GM12878 (cell line): ENCODE data around the gene MYL12A. TPM values are rescaled to one million over a fixed set of nuclear protein-coding genes. Genes with fewer than 3 reads are reported as not detected.

Experiments
- ATAC-seq: fragments of 200-7000 bp; cut with Tn5 transposase; 3 replicates; pipeline ENCODE4 v1.9.1; 2020; ENCODE audit warnings: mild to moderate bottlenecking, moderate library complexity
- BruUV-seq: library from RNA; stranded (reverse); fragments of 400-500 nt; replicated peaks from 2 replicates; lab custom pipeline; 2021; lab: Mats Ljungman, UMichigan
- CTCF ChIA-PET: fragments of 300-600 bp; sonication (Branson Sonifier 250); formaldehyde crosslinking; extraction: SDS; loops from one replicate; lab custom pipeline; 2021; ENCODE audit warnings: inconsistent platforms; lab: Yijun Ruan, JAX
- POLR2A ChIA-PET: fragments of 350-600 bp; formaldehyde crosslinking; extraction: SDS; loops from one replicate; lab custom pipeline; 2021; ENCODE audit warnings: inconsistent platforms; lab: Charles Lee
- RAD21 ChIA-PET: fragments of 300-600 bp; sonication (Branson Sonifier 250); formaldehyde crosslinking; loops from one replicate; lab custom pipeline; 2023; ENCODE audit warnings: antibody characterized with exemption; ENCODE audit not compliant: unreplicated experiment; lab: Charles Lee
- SMC1A ChIA-PET: fragments of 300-600 bp; sonication (Branson Sonifier 250); formaldehyde crosslinking; loops from one replicate; lab custom pipeline; 2023; ENCODE audit not compliant: unreplicated experiment, uncharacterized antibody; lab: Charles Lee
- DNase-seq: peaks from one replicate; pipeline ENCODE4 v3.0.0-alpha.2; 2011; ENCODE audit warnings: low read depth, low spot score
- FAIRE-seq: peaks from 3 replicates; lab custom pipeline; 2011; peaks lifted over from hg19 to GRCh38; lab: Jason Lieb, UNC
- H2AFZ ChIP-seq: 2 replicates; pipeline ENCODE4 v1.6.0; 2011; ENCODE audit warnings: low read depth, low read length, control low read depth; ENCODE audit not compliant: control insufficient read depth
- H3K27ac ChIP-seq: 2 replicates; pipeline ENCODE4 v1.5.1; 2011; ENCODE audit warnings: control low read depth; ENCODE audit not compliant: control insufficient read depth, insufficient read depth
- H3K27me3 ChIP-seq, 2 experiments: replicated peaks in 1 of 2; 2 replicates each; pipeline versions ENCODE4 v1.6.0 to v1.6.1; 2011; ENCODE audit warnings: low read length in 1 of 2; ENCODE audit not compliant: control insufficient read depth in 2 of 2, insufficient read depth in 2 of 2
- H3K36me3 ChIP-seq, 2 experiments: 2 replicates each; pipeline ENCODE4 v1.5.1; 2011; ENCODE audit warnings: low read length in 1 of 2; ENCODE audit not compliant: control insufficient read depth in 2 of 2, insufficient read depth in 2 of 2
- H3K4me1 ChIP-seq: 2 replicates; pipeline ENCODE4 v1.6.1; 2011; ENCODE audit warnings: mild to moderate bottlenecking, low read length, moderate library complexity, mixed read lengths; ENCODE audit not compliant: control insufficient read depth, insufficient read depth
- H3K4me2 ChIP-seq: 2 replicates; pipeline ENCODE4 v1.6.0; 2011; ENCODE audit warnings: control low read depth; ENCODE audit not compliant: control insufficient read depth, insufficient read depth
- H3K4me3 ChIP-seq: fragments of 200-600 bp; sonication (generic); 2 replicates; pipeline ENCODE4 v1.5.1; 2016
- H3K79me2 ChIP-seq: 2 replicates; pipeline ENCODE4 v1.6.0; 2011; ENCODE audit warnings: low read length; ENCODE audit not compliant: control insufficient read depth, insufficient read depth
- H3K9ac ChIP-seq: 2 replicates; pipeline ENCODE4 v1.8.0; 2011; ENCODE audit warnings: low read length, control low read depth, mixed read lengths; ENCODE audit not compliant: control insufficient read depth, insufficient read depth
- H3K9me3 ChIP-seq: replicated peaks from 3 replicates; pipeline ENCODE4 v1.5.1; 2011; ENCODE audit warnings: mild to moderate bottlenecking, low read length; ENCODE audit not compliant: control insufficient read depth, insufficient read depth
- H4K20me1 ChIP-seq: 2 replicates; pipeline ENCODE4 v1.6.0; 2011; ENCODE audit not compliant: control insufficient read depth, insufficient read depth
- CEBPB ChIP-seq, 2 experiments: fragments of 150-350 bp in 1 of 2; IDR thresholded peaks; 2 replicates each; pipeline ENCODE4 v1.6.1; 2012 to 2014; ENCODE audit warnings: low read depth in 2 of 2, low read length in 2 of 2, borderline replicate concordance in 1 of 2, inconsistent platforms in 1 of 2
- EED ChIP-seq: sonication (generic); IDR thresholded peaks from 2 replicates; pipeline ENCODE4 v1.6.1; 2016; ENCODE audit warnings: antibody characterized with exemption, low read depth
- HDAC2 ChIP-seq: fragments of 200-600 bp; sonication (generic); IDR thresholded peaks from 2 replicates; pipeline ENCODE4 v1.6.1; 2017
- MTA3 ChIP-seq: IDR thresholded peaks from 2 replicates; pipeline ENCODE4 v1.6.1; 2012; ENCODE audit warnings: low read length, inconsistent platforms, borderline replicate concordance
- RCOR1 ChIP-seq: conservative IDR thresholded peaks from 2 replicates; pipeline ENCODE4 v1.6.1; 2012; ENCODE audit warnings: low read depth, low read length, improper control_type of control experiment
- in situ Hi-C: fragments of 300-500 bp; cut with MboI; formaldehyde crosslinking; loops from 9 replicates; pipeline ENCODE4 v1.14.3; 2018; ENCODE audit warnings: mixed read lengths
- intact Hi-C: fragments of 100-400 bp; cut with micrococcal nuclease; formaldehyde crosslinking; loops from one replicate; pipeline ENCODE4 v1.14.2; 2022; ENCODE audit not compliant: unreplicated experiment
- polyA plus RNA-seq, 11 experiments: library from polyadenylated mRNA; depleted of rRNA in 4 of 11; unstranded in 6 of 11; stranded (reverse) in 5 of 11; fragments of >200 nt; fragmentation: Nextera tagmentation in 4 of 11; fragmentation: Illumina TruSeq in 1 of 11; extraction: Ambion mirVana in 4 of 11; extraction: Trizol in 1 of 11; gene quantifications; 1 replicate in 1 of 11; 2 replicates in 10 of 11; pipeline versions ENCODE4 v1.2.1 to v1.2.3, GENCODE V29; 2011 to 2016; ENCODE audit warnings: inconsistent platforms in 2 of 11, missing spikeins in 2 of 11, low read depth in 1 of 11
- total RNA-seq, 4 experiments: library from RNA; depleted of rRNA in 3 of 4; stranded (reverse); fragments of >200 nt in 3 of 4; fragmentation: Illumina TruSeq in 1 of 4; extraction: Trizol in 1 of 4; gene quantifications; 2 replicates each; pipeline versions ENCODE4 v1.2.1 to v1.2.3, GENCODE V29; 2013 to 2021
- TF ChIP-seq, protein P1 (sequence below): fragments of 450-650 bp; IDR thresholded peaks from 2 replicates; pipeline ENCODE4 v1.6.1; 2014; ENCODE audit warnings: mild to moderate bottlenecking

The MYL12A gene
- total and polyA plus RNA-seq, 10 of the 15 experiments (the other 5 are each of a cell fraction or from before 2014, with no cell fraction given), result 488 to 1,663 (median 924) TPM

- peak overlapping the region; percentile 20; the same call in 1 of the 2 replicates for H3K4me3 ChIP-seq
- H3K27ac ChIP-seq, result no peak overlapping the region
- BruUV-seq, result no TSS peak
- CTCF ChIA-PET, result interaction anchor here (0.5 to 1.0 kb wide), 2 partner anchors 8 to 29 kb away, joined by 3 to 4 read pairs; no protein-coding TSS in a partner anchor
- H3K9ac ChIP-seq, result no peak overlapping the region
- POLR2A ChIA-PET, result no interaction called here
- H4K20me1 ChIP-seq, result no peaks in the 10 kb centered on the region
- H2AFZ ChIP-seq, result no peak overlapping the region
- DNase-seq, result no peak
- peak; percentile 23; the same call in 1 of the 3 replicates for ATAC-seq
- H3K4me1 ChIP-seq, result peaks cover 12% of the 10 kb centered on the region
- peaks cover 0 to 2% of the 10 kb centered on the region in 2 experiments; a peak in 1 of 4 replicates for H3K36me3 ChIP-seq
- no peaks in the 10 kb centered on the region for H3K27me3 ChIP-seq
- in situ Hi-C loops (loop anchor here (25.0 kb wide), 1 partner anchor 994 kb away; no protein-coding TSS in a partner anchor), intact Hi-C loops (no loop called here)
- RAD21 ChIA-PET, result no interaction called here
- SMC1A ChIA-PET, result no interaction called here
- FAIRE-seq, result no peak
- TF ChIP-seq, protein P1, sequence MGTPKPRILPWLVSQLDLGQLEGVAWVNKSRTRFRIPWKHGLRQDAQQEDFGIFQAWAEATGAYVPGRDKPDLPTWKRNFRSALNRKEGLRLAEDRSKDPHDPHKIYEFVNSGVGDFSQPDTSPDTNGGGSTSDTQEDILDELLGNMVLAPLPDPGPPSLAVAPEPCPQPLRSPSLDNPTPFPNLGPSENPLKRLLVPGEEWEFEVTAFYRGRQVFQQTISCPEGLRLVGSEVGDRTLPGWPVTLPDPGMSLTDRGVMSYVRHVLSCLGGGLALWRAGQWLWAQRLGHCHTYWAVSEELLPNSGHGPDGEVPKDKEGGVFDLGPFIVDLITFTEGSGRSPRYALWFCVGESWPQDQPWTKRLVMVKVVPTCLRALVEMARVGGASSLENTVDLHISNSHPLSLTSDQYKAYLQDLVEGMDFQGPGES, result no peak
- TF ChIP-seq MTA3 (no peak), EED (no peak), HDAC2 (no peak), CEBPB (IDR thresholded peaks at IDR 0.05; ENCODE audit: borderline replicate concordance in 1 of 2, low read depth in 2 of 2, low read length in 2 of 2) (no peak), RCOR1 (no peak)
- no peaks in the 10 kb centered on the region for H3K9me3 ChIP-seq
- peaks cover 96% of the 10 kb centered on the region for H3K79me2 ChIP-seq
- peak overlapping the region; percentile 4; the same call in 1 of the 2 replicates for H3K4me2 ChIP-seq
Observed at GRCh38 chr18:3268306-3268705, 20.7 kb downstream of the MYL12A start.
